Measurements from ENCODE around the gene POMGNT2. TPM values are rescaled to one million over a fixed set of nuclear protein-coding genes. Genes with fewer than 3 reads are reported as not detected.

The POMGNT2 gene
- total and polyA plus RNA-seq, 10 of the 15 experiments (the other 5 are each of a cell fraction or from before 2014, with no cell fraction given), result 0.02 to 1.7 (median 0.17) TPM; not detected in 1

GRCh38 chr3:43090238-43090637, 15.6 kb downstream of the POMGNT2 start:
- H3K79me2 ChIP-seq (ENCODE audit: control insufficient read depth, insufficient read depth, low read length), result no peaks in the 10 kb centered on the region
- peaks cover 0 to 3% of the 10 kb centered on the region in 2 experiments; a peak in 2 of 4 replicates for H3K27me3 ChIP-seq (replicated peaks in 1 of 2; ENCODE audit: control insufficient read depth in 2 of 2, insufficient read depth in 2 of 2, low read length in 1 of 2)
- SMC1A ChIA-PET (ENCODE audit: uncharacterized antibody, unreplicated experiment), result interaction anchor here (1.2 to 1.9 kb wide), 2 partner anchors 128 to 129 kb away, joined by 5 to 8 read pairs; no protein-coding TSS in a partner anchor
- no peak overlapping the region for H2AFZ ChIP-seq (ENCODE audit: control insufficient read depth, low read depth, low read length)
- POLR2A ChIA-PET, result no interaction called here
- FAIRE-seq, result no peak
- intact Hi-C loops (cut with micrococcal nuclease; ENCODE audit: unreplicated experiment), result no loop called here
- no peak for DNase-seq (ENCODE audit: low read depth, low spot score)
- no peaks in the 10 kb centered on the region for H4K20me1 ChIP-seq (ENCODE audit: control insufficient read depth, insufficient read depth)
- TF ChIP-seq RCOR1 (conservative IDR thresholded peaks at IDR 0.05; ENCODE audit: low read depth, low read length) (no peak), SUZ12 (IDR thresholded peaks at IDR 0.05; ENCODE audit: unreplicated experiment) (no peak), ZZZ3 (IDR thresholded peaks at IDR 0.05; ENCODE audit: control insufficient read depth, insufficient read length, low read depth) (no peak), KDM1A (IDR thresholded peaks at IDR 0.05; ENCODE audit: borderline replicate concordance) (no peak), HSF1 (IDR thresholded peaks at IDR 0.05; ENCODE audit: low read depth, low read length) (no peak), USF2 (IDR thresholded peaks at IDR 0.05; ENCODE audit: borderline replicate concordance, low read depth, low read length) (no peak)
- H3K9me3 ChIP-seq (replicated peaks; ENCODE audit: control insufficient read depth, insufficient read depth, low read length), result no peaks in the 10 kb centered on the region
- no peak overlapping the region for H3K4me2 ChIP-seq (ENCODE audit: control insufficient read depth, insufficient read depth)
- no peak overlapping the region for H3K4me3 ChIP-seq
- RAD21 ChIA-PET (ENCODE audit: unreplicated experiment), result interaction anchor here (5.7 kb wide), 1 partner anchor 129 kb away, joined by 37 read pairs; no protein-coding TSS in a partner anchor
- in situ Hi-C loops (cut with MboI), result no loop called here
- H3K36me3 ChIP-seq (ENCODE audit: control insufficient read depth in 2 of 2, insufficient read depth in 2 of 2, low read length in 1 of 2), result no peaks in the 10 kb centered on the region
- H3K27ac ChIP-seq (ENCODE audit: control insufficient read depth, insufficient read depth), result no peak overlapping the region
- H3K9ac ChIP-seq (ENCODE audit: control insufficient read depth, insufficient read depth, low read length), result no peak overlapping the region
- no peak for ATAC-seq
- no TSS peak for BruUV-seq (replicated peaks)
- CTCF ChIA-PET, result interaction anchor here (0.6 to 3.2 kb wide), 2 partner anchors 129 to 434 kb away, joined by 3 to 21 read pairs; no protein-coding TSS in a partner anchor
- 0% methylated on average over 3 of the region's 3 CpGs for WGBS (ENCODE audit: insufficient coverage, insufficient replicate concordance, low lambda C conversion rate, missing lambda C conversion rate)
- no peaks in the 10 kb centered on the region for H3K4me1 ChIP-seq (ENCODE audit: control insufficient read depth, insufficient read depth, low read length)
